GM19324 (cell line): Measurements from ENCODE around the gene GRIA4.
"Not testable (repeated sequence)": the region's sequence is repeated elsewhere in the genome, so short reads cannot be mapped to it uniquely, and the experiment has no call there.

Experiments used
- ATAC-seq: cut with Tn5 transposase; IDR thresholded peaks from one replicate; pipeline ENCODE4 v1.9.1; 2021; ENCODE audit warnings: mild to moderate bottlenecking, moderate library complexity; ENCODE audit not compliant: unreplicated experiment, low FRiP score

Gene GRIA4

DNA sequence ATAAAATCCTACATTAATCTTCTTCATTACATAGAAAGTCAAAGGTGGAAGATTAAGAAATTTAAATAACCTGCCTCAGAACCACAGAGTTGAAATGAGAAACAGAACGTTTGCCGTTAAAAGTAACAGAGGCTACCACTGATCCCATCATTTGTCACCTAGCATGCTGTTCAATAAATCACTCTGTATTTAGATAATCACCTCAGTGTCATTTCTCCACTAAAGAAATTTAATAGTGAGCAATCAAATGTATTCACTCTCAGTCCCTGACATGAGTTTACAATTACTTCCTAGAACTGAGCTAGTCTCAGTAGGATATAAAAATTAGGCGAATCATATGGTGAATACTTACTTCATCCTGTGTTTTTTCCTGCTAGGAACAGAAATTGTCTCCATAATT, 242.5 kb downstream of the GRIA4 start:
- no peak for ATAC-seq

DNA sequence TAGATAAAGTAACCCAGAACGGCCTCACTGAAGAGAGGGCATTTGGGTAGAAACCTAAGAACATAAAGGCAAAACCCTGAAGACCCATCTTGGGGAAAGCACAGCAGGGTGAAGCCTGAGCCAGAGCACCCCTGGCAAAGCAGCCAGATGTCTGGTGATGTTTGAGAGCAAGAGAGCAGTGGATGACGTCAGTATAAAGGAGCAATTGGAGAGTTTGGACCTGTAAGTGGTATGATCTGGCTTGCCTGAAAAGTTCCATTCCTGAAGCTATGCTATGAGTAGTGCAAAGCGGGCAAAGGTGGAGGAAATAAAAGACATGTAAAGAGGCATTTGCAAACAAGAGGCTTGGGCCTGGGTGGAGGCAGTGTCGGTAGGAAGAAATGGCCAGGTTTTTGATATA, 244.4 kb downstream of the GRIA4 start:
- ATAC-seq, result no peak

DNA sequence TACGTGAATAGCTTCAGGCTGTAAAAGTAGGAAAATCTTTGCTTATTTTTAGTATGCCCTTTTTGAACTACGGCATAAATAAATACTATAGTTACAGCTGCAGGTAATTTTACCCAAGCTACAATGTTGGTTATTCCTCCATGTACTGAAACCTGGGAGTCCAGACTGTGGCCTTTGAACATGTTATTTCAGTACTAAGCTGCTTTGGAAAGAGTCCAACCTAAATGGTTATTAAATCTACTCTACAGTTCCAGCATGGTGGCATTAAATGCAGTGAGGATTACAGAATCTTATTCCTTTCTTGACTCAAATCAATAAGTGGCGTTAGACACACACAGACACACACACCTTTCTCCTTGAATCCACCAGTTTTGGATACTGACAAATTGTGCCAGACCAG, 247.1 kb downstream of the GRIA4 start:
- ATAC-seq, result no peak

DNA sequence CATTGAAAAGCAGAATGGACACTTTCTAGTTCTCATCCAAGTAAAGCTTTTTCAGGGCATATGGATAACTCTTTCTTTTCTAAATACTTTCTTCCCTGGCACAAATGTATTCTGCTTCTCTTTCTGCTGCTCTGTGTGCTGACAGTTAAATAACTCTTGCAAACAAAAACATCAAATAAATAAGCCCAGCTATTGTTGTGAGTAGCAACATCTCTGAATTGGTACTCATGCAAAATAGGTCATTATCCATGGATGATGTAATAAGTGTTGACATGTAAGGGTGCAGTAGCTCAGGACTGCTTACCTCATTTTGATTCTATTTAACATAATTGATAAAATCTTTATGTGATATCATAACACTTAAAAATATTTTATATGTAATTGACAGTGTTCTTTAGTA, 247.9 kb downstream of the GRIA4 start:
- ATAC-seq, result no peak

DNA sequence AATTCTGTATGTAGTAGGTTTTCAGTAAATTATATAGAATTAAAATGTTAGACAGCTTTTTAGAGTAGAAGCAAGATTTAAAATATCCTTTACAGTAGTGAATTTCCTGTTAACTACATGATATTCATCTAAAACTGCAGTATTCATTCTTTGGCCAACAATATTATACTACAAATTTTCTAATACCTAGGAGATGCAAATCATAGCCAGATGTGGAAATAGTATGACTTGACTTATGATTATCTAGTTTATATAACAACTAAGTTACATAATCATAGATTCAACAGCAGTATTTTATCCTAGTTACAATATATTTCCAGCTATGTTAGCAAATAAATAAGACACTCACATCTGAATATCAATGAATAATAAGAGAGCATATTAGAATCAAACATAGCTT, 249.0 kb downstream of the GRIA4 start:
- ATAC-seq, result no peak

DNA sequence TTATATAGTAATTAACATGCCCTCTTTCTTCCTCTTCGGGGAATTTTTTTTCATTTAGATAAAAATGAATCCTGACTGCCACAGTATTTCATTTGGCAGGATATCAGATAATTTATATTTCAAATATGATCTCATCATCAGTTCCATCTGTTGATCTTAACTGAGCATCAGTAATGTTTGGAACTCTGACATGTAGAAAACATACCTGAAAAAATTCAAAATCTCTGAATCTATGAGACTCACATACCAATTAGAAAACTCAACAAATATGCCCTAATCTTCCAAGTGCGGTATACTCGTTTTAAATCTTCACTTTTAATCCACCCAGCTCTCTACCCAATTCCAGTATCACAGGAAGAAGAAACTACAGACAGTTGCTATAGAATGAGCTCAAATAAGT, 250.2 kb downstream of the GRIA4 start:
- ATAC-seq, result no peak

DNA sequence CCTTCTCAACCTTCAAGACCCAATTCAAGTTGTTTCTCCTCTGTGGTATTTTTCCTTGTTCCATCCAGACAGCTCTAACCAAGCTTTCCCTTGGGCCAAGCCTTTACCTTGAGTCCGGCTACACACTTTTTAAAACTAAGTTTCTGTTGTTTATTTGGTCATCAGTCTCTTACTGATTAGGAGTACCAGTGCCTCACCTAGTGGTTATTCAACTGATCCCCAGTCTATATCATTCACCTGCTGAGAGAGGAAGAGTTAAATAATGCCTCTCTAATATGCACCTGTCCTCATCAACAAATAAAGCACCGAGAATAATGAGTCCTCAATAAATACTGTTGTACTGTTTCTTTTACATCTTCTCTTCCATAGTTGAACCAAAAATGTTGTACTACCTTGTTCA, 251.4 kb downstream of the GRIA4 start:
- ATAC-seq, result no peak

DNA sequence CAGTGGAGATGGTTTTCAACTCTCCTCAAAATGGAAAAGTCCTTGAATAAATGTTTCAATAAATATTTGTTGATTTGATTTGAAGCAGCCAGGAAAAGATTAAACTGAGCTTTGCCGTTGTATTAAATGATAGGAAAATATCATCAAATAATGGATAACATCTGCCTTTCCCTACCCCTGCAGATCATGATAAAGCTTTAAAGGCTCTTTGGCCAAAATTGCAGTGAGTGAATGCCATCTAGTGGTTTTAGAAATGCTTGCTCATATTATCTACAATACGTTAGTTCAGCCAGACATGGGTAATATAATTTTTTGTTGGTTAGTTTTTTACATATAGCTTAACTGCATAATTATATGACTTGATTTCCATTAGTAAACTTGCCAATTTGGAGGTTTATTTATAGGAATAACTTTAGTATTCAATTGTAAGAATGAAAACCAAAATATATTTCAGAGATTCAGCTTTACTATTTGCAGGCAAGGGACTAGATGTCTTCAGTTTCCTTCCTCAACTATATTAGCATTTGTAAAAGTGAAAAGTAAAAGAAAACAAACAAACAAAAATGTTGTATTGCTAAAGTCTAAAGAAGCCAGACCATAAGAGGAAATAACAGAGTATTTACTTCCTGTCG, 253.0 kb downstream of the GRIA4 start:
- ATAC-seq, result no peak

DNA sequence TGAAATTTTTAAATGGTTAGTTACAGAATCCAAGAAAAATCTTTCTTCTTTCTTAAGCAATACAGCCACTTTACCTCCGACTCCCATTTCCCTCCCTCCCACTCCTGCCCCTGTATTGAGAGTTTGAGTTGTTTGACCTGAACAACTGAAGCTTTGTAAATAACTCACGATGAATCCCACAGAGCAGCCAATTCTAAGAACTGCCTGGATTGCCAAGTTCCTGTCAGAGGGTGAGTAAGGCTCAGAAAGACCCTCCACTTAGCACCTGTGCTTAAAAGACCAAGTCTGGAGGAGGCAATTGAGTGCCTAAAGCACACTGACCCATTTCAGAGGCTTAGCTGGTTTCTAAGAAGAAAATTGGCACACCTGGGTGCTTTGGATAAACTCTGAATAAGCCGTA, 253.7 kb downstream of the GRIA4 start:
- ATAC-seq, result no peak

DNA sequence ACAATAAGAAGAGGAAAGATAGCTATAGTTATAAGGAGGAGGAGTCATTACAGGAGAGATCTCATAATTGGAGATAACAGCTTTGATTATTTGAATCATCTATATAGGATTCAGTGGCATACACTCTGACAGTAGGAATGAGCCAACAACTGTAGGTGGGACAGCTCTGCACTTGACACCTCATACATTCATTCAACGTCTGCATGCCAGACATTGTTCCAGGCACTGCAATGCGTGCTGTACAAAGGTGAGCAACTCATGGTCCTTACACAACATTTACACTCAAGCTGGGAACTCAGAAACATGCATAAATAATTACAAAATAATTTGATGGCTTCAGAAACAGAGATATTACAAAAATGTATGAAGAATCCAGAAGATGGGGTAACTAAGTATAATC, 257.9 kb downstream of the GRIA4 start:
- ATAC-seq, result no peak

DNA sequence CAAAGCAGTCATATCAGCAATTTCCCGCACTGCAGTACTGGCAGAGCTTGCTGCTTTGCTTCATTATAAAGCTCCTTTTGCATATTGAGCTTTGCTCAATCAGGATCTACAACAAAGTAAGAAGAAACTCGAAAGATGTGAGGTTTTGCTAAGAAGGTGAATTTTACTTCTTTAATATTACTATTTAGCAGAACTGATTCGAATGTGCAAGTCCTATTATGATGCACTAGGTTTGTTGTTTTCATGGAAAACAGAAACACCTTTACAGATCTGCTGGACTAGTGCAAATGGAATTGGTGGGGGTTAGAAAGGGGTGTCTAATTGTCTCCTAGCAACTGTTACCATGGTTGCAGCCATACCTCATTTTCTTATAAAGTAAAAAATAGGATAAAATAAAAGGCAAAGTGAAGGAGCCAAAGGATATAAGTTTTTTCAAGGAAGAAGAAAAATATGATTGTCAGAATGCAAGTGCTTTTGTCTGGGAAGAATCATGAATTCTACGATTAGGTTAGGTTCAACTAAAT, 259.0 kb downstream of the GRIA4 start:
- no peak for ATAC-seq

DNA sequence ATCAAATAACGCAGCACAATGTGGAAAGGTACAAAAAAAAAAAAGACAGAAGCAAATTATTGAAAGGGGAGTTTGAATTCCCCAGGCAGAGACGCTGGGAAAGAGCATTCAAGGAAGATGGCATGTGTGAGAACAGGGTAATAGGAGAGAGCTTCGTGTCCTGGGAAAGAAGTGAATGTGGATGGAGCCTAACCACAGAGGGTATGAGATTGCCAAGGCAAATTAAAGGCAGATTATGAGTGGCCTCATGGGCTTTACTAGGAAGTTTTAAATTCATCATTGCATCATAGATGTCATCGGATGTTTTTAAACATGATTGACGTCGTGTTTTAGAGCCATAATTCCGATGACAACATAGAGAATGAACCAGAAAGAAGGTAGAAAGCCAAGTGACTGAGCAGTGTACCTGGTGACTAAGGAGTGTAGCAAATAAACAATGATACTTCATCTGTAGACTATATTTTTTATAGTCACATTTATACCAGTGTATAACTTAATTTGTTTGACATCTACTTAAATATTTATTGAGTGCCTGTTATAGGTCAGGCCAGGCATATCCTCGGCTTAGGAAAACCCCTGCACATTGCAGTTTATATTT, 260.7 kb downstream of the GRIA4 start:
- no peak for ATAC-seq

DNA sequence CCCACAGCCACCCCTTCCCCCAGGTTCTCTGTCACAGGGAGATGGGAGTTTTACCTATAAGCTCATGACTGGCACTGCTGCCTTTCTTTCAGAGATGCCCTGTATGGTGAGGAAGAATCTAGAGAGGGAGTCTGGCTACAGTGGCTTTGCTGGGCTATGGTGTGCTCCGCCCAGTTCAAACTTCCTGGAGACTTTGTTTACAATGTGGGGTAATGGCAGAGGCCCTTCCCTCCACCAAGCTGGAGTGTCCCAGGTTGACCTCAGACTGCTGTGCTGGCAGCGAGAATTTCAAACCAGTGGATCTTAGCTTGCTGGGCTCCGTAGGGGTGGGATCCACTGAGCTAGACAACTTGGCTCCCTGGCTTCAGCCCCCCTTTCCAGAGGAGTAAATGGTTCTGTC, 268.6 kb downstream of the GRIA4 start:
- no peak for ATAC-seq

DNA sequence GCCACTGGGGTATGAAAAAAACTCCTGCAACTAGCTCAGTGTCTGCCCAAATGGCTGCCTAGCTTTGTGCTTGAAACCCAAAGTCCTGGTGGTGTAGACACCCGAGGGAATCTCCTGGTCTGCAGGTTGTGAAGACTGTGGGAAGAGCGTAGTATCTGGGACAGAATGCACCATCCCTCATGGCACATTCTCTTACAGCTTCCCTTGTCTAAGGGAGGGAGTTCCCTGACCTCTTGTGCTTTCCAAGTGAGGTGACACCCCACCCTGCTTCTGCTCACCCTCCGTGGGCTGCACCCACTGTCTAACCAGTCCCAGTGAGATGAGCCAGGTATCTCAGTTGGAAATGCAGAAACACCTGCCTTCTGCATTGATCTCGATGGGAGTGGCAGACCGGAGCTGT, 269.1 kb downstream of the GRIA4 start:
- not testable (repeated sequence) for ATAC-seq

DNA sequence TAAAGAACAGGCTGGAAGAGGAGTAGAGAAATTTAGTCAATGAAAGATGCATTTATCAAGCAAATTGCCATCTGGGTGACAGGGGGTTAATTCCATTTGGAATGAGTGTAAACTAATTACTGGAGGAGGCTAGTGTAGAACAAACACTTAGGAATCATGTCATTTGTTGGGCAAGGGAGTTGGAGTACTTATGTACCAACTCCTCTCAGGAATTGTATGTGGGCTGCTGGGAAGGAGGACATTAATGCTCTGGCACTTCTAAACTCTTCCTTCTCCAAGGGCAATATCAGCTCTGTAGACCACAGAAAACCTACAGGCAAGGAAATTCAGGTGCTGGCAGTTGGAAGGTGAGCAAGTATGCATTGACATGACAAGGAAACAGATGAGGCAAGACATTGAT, 271.2 kb downstream of the GRIA4 start:
- ATAC-seq, result no peak

DNA sequence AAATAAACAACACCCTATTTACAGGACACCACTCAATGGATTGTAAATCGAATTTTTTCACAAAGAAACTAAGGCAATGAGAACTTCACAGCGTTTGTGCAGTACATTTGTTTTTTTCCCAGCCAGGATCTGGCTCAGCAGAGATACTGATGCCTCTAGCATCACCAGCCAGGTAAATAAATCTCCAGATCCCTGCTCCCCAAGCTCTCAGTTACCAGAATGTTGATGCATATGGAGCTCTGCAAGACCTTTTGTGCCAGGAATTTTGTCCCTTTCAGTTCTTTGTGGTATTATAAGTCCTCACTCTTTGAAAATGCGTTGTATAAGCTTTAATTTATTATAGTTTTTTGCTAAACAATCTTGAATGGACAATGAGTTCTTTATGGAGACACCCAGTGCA, 274.6 kb downstream of the GRIA4 start:
- no peak for ATAC-seq

DNA sequence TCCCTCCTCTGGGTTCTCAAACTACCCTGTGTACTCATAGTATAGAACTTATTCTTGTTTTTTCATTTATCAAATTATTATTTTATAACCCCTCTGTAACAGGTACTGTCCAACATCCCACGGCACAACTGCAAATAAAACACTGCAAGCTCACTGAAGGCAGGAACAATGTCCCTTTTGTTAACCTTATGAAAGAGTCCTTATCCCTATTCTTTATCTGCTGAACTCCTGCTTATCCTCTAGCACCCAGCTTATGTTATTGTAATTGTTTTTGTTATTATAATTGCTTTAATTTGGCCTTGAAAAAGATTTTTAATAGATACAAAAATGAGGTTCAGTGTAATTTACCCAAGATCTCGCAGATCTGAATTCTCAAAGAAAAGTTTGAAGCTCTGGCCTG, 281.8 kb downstream of the GRIA4 start:
- ATAC-seq, result no peak

DNA sequence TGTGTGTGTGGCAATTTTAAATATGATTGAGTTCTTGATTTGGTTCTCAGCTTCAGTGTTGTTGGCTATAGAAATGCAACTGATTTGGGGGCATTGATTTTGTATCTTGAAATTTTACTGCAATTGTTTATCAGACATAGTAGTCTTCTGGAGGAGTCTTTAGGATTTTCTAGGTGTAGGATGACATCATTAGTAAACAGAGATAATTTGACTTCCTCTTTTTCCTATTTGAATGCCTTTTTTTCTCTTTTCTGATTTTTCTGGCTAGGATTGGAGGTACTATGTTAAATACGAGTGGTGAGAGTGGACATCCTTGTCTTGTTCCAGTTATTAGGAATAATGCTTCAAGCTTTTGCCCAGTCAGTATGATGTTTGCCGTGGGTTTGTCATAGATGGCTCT, 287.3 kb downstream of the GRIA4 start:
- ATAC-seq, result no peak

DNA sequence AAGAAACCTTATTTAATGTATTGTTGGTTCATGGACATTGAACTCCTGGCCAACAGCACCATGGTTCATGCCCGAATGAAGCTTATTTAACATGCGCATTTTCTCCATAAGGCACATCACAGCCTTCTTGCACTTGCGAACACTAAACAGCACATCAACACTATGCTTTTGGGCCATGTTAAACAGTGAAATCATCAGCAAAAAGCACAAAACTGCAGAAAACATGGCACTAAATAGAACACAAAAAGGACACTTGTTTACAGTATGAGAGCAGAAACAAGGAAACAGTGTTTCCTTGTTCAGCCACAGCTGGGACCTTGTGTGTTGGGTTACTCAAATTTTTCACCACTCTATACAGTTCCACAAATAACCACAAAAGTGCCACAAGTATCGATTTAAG, 289.9 kb downstream of the GRIA4 start:
- ATAC-seq, result no peak

DNA sequence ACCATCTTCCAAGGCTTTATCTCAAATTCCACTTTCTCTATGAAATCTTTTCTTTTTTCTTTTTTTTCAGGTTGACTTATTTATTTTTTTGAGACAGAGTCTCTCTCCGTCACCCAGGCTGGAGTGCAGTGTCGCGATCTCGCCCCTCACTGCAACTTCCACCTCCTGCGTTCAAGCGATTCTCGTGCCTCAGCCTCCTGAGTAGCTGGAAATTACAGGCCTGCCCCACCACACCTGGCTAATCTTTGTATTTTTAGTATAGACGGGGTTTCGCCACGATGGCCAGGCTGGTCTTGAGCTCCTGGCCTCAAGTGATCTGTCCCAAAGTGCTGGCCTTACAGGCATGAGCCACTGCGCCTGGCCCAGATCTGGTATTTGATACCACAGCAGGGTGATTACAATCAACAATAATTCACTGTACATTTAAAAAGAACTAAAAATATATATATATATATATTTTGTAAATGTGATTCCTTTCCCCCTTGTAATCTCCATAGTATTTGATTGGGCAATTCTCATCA, 290.7 kb downstream of the GRIA4 start:
- no peak for ATAC-seq

DNA sequence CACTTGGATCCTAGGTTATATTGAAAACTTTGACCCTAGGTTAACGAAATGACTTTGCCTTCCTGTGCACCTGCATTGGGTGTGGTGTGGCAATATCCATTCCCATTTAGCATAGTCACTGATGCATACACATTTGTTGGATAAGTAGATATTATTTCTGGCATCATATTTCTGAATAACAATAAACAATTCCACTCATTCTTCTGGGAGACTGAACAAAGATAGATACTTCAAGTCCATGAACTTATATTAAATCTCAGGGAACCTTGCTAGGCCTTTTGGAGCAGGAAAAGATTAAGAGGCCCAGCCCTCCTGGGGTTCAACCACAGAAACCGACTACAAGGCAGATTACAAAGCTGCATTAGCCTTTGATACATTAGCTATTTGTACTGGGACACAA, 293.2 kb downstream of the GRIA4 start:
- no peak for ATAC-seq

DNA sequence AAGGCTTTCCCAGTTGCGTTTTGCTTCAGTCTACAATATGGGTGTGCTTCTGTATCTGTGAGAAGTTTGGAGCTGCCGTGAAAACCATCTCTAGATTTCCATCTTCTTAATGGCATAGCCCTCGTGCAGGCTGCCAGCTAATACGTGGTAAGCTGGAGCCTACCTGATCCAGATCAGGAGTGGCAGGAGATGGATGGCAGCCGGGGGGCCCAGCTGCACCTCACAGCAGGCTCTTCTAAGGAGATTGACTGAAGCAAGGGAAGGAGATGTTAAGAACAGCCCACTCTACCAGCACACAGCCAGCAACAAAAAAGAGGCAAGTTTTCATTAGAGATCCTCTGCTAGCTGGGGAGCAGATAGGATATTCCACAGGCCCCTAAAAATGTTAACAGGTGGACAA, 296.6 kb downstream of the GRIA4 start:
- no peak for ATAC-seq
